Measurements from ENCODE around the gene CACNA1I. TPM values are rescaled to one million over a fixed set of nuclear protein-coding genes. Genes with fewer than 3 reads are reported as not detected.

CACNA1I gene
- total RNA-seq, 1 experiment from 2014 or later = 2.1 TPM

DNA sequence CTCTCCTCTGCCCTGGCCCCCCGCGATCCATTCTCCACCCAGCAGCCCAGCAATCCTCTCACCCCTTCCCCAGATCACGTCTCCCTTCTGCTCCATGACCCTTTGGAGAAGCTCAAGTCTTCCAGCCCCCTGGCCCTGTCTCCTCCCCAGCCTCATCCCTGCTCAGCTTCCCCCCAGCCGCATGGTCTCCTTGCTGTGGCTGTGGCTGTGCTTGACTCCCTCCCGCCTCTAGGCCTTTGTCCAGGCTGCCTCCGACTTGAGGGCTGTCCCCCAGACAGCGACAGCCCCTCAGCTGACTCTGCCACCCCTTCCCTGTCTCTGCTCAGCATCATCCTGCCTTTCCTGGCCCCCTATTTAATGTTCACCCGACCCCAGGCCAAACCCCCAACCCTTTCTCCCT, 59.3 kb downstream of the CACNA1I start (continued):
- TF ChIP-seq PRDM15 (CRISPR knock-in tag; IDR thresholded peaks at IDR 0.05) (no peak), ZNF121 (CRISPR knock-in tag; IDR thresholded peaks at IDR 0.05) (no peak), ELF4 (CRISPR knock-in tag; IDR thresholded peaks at IDR 0.05; ENCODE audit: low read depth) (no peak)

GRCh38 chr22:39630721-39631120, 60.2 kb downstream of the CACNA1I start:
- peaks cover 8% of the 10 kb centered on the region for H3K9me3 Mint-ChIP-seq
- ATAC-seq = no peak
- peaks cover 23% of the 10 kb centered on the region for H3K4me1 Mint-ChIP-seq
- CTCF ChIA-PET = no interaction called here
- TF ChIP-seq ZNF138 (CRISPR knock-in tag; conservative IDR thresholded peaks at IDR 0.05) = no peak
- H3K27me3 Mint-ChIP-seq (ENCODE audit: low read depth) = no peaks in the 10 kb centered on the region
- H3K27ac Mint-ChIP-seq = no peak overlapping the region
- H3K36me3 Mint-ChIP-seq = no peaks in the 10 kb centered on the region
- H3K4me3 Mint-ChIP-seq = no peak overlapping the region
- POLR2A ChIA-PET = no interaction called here
- no peak for DNase-seq (ENCODE audit: low spot score)

DNA sequence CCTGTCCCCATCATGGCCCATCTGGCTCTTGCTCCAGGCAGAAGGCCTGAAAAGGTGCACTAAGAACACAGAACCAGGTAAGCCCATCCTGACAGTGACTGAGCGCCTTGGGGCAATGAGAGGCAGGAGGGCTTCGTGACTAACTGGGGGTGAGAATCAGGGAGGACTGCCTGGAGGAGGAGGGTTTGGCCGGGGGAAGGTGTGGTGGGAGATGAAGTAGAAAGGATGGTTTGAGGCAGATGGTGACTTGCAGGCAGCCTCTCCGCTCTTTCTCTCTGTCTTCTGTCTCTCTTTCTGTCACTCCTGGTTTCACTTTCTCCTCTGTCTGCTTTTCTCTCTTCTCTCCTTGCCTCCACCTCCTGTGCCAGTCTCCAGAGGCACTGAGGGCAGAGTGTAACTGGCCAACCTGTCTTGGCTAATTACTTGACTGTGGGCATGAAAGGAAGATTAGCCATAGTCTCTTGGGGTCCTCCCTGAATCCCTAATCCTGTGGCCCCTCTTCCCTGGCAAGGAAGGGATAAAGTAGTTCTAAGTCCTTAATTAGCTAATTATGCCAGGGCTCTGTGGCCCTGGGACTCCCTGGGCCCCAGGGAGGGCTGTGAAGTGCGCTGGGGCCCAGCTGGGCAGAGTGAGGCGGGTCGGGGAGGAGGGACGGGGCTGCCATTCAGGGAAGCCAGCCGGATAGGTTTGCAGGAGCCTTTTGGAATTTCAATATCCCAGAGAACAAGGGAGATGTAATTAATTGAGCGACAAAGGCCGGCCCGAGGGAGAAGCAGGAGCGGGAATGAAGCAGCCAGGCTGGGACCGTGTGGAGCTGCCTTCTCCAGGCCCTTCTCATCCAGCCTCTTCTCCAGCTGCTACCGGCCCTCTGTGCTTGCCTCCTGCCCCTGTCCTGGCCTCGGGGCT, 61.1 kb downstream of the CACNA1I start:
- POLR2A ChIA-PET = interaction anchor here (0.8 kb wide), 1 partner anchor 32 kb away, joined by 3 read pairs; no protein-coding TSS in a partner anchor
- CTCF ChIA-PET = interaction anchor here (1.0 to 1.5 kb wide), 5 partner anchors 31 to 117 kb away, joined by 3 to 6 read pairs (median 3); no protein-coding TSS in a partner anchor
- ATAC-seq = no peak
- TF ChIP-seq SP1 (CRISPR knock-in tag; conservative IDR thresholded peaks at IDR 0.05) (no peak), FOXJ3 (CRISPR knock-in tag; IDR thresholded peaks at IDR 0.05; ENCODE audit: borderline replicate concordance) (no peak), ZMAT4 (CRISPR knock-in tag; IDR thresholded peaks at IDR 0.05) (no peak), PRDM15 (CRISPR knock-in tag; IDR thresholded peaks at IDR 0.05) (no peak), GRHL2 (CRISPR knock-in tag; IDR thresholded peaks at IDR 0.05; ENCODE audit: insufficient replicate concordance, severe bottlenecking) (no peak)
- TF ChIP-seq, protein P1, sequence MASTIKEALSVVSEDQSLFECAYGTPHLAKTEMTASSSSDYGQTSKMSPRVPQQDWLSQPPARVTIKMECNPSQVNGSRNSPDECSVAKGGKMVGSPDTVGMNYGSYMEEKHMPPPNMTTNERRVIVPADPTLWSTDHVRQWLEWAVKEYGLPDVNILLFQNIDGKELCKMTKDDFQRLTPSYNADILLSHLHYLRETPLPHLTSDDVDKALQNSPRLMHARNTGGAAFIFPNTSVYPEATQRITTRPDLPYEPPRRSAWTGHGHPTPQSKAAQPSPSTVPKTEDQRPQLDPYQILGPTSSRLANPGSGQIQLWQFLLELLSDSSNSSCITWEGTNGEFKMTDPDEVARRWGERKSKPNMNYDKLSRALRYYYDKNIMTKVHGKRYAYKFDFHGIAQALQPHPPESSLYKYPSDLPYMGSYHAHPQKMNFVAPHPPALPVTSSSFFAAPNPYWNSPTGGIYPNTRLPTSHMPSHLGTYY (CRISPR knock-in tag; IDR thresholded peaks at IDR 0.05) = no peak
- TF ChIP-seq, protein P2, sequence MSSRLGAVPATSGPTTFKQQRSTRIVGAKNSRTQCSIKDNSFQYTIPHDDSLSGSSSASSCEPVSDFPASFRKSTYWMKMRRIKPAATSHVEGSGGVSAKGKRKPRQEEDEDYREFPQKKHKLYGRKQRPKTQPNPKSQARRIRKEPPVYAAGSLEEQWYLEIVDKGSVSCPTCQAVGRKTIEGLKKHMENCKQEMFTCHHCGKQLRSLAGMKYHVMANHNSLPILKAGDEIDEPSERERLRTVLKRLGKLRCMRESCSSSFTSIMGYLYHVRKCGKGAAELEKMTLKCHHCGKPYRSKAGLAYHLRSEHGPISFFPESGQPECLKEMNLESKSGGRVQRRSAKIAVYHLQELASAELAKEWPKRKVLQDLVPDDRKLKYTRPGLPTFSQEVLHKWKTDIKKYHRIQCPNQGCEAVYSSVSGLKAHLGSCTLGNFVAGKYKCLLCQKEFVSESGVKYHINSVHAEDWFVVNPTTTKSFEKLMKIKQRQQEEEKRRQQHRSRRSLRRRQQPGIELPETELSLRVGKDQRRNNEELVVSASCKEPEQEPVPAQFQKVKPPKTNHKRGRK (CRISPR knock-in tag; IDR thresholded peaks at IDR 0.05; ENCODE audit: borderline replicate concordance) = no peak
- TF ChIP-seq, protein P3, sequence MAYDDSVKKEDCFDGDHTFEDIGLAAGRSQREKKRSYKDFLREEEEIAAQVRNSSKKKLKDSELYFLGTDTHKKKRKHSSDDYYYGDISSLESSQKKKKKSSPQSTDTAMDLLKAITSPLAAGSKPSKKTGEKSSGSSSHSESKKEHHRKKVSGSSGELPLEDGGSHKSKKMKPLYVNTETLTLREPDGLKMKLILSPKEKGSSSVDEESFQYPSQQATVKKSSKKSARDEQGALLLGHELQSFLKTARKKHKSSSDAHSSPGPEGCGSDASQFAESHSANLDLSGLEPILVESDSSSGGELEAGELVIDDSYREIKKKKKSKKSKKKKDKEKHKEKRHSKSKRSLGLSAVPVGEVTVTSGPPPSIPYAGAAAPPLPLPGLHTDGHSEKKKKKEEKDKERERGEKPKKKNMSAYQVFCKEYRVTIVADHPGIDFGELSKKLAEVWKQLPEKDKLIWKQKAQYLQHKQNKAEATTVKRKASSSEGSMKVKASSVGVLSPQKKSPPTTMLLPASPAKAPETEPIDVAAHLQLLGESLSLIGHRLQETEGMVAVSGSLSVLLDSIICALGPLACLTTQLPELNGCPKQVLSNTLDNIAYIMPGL (CRISPR knock-in tag; IDR thresholded peaks at IDR 0.05) = no peak
- TF ChIP-seq, protein P4, sequence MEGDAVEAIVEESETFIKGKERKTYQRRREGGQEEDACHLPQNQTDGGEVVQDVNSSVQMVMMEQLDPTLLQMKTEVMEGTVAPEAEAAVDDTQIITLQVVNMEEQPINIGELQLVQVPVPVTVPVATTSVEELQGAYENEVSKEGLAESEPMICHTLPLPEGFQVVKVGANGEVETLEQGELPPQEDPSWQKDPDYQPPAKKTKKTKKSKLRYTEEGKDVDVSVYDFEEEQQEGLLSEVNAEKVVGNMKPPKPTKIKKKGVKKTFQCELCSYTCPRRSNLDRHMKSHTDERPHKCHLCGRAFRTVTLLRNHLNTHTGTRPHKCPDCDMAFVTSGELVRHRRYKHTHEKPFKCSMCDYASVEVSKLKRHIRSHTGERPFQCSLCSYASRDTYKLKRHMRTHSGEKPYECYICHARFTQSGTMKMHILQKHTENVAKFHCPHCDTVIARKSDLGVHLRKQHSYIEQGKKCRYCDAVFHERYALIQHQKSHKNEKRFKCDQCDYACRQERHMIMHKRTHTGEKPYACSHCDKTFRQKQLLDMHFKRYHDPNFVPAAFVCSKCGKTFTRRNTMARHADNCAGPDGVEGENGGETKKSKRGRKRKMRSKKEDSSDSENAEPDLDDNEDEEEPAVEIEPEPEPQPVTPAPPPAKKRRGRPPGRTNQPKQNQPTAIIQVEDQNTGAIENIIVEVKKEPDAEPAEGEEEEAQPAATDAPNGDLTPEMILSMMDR (IDR thresholded peaks at IDR 0.05) = no peak

More for the DNA sequence above, 61.1 kb downstream of the CACNA1I start:
- H3K27me3 Mint-ChIP-seq (ENCODE audit: low read depth) = no peaks in the 10 kb centered on the region
- H3K9me3 Mint-ChIP-seq = peaks cover 8% of the 10 kb centered on the region
- H3K36me3 Mint-ChIP-seq = no peaks in the 10 kb centered on the region
- peaks cover 24% of the 10 kb centered on the region for H3K4me1 Mint-ChIP-seq
- no peak for DNase-seq (ENCODE audit: low spot score)
- H3K4me3 Mint-ChIP-seq = no peak overlapping the region
- H3K27ac Mint-ChIP-seq = no peak overlapping the region
